ENCODE data around the gene MYH9.

The MYH9 gene

DNA sequence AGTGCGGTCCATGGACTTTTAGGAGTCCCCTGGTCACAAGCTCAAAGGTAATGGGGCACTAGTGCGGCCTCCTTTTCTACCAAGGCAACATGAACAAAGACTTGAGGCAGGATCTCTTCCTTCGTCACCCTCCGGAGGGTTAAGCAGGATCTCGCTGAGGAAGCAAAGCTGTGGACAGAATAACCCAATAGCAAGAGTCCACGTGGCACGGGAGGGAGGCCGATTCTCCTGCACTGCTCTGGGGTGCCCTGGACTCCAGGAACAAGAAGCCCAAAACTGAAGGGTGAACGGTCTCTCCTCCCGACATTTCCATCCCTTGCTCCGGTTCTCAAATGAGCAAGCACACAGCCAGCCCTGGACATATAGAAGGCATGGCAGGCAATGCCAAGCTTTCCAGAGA, 20.7 kb downstream of the MYH9 start:
- peaks cover 100% of the 10 kb centered on the region for H3K4me1 ChIP-seq (ENCODE audit: insufficient read depth, poor library complexity, severe bottlenecking)
- DNase-seq (ENCODE audit: low spot score) = no peak
- H3K27ac ChIP-seq (ENCODE audit: poor library complexity, severe bottlenecking) = peak overlapping the region; percentile 96
- no peaks in the 10 kb centered on the region for H3K27me3 ChIP-seq (ENCODE audit: insufficient read depth, poor library complexity, severe bottlenecking)
- ATAC-seq (ENCODE audit: low read depth) = no peak
- TF ChIP-seq, protein P1, sequence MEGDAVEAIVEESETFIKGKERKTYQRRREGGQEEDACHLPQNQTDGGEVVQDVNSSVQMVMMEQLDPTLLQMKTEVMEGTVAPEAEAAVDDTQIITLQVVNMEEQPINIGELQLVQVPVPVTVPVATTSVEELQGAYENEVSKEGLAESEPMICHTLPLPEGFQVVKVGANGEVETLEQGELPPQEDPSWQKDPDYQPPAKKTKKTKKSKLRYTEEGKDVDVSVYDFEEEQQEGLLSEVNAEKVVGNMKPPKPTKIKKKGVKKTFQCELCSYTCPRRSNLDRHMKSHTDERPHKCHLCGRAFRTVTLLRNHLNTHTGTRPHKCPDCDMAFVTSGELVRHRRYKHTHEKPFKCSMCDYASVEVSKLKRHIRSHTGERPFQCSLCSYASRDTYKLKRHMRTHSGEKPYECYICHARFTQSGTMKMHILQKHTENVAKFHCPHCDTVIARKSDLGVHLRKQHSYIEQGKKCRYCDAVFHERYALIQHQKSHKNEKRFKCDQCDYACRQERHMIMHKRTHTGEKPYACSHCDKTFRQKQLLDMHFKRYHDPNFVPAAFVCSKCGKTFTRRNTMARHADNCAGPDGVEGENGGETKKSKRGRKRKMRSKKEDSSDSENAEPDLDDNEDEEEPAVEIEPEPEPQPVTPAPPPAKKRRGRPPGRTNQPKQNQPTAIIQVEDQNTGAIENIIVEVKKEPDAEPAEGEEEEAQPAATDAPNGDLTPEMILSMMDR (IDR thresholded peaks at IDR 0.05; ENCODE audit: poor library complexity, severe bottlenecking) = no peak
- H3K4me3 ChIP-seq (ENCODE audit: severe bottlenecking) = no peak overlapping the region
- H3K36me3 ChIP-seq (ENCODE audit: low read depth) = peaks cover 83% of the 10 kb centered on the region
- no peaks in the 10 kb centered on the region for H3K9me3 ChIP-seq (ENCODE audit: severe bottlenecking)

DNA sequence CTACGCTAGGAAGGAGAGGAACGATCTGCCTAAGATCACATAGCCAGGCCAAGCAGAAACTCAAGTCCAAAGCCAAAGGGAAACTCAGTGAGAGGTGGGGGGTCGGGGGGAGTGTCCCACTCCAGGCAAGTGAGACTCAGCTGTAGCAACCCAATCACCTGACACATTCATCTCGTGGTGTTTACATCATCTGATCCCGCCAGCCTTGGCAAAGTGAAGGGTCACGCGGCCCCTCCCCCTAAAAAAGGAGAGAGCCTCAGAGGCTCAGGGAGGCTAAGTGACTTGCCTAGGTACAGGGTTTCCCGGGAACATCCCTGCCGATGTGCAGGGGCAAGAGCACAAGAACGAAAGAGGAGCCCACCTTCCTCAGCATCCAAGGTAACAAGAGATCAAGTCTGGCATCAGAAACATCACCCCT, 21.5 kb downstream of the MYH9 start:
- Histone ChIP-seq H3K27me3 (ENCODE audit: insufficient read depth, poor library complexity, severe bottlenecking) (no peaks in the 10 kb centered on the region), H3K9me3 (ENCODE audit: severe bottlenecking) (no peaks in the 10 kb centered on the region), H3K4me3 (ENCODE audit: severe bottlenecking) (no peak overlapping the region), H3K36me3 (ENCODE audit: low read depth) (peaks cover 83% of the 10 kb centered on the region), H3K4me1 (ENCODE audit: insufficient read depth, poor library complexity, severe bottlenecking) (peaks cover 100% of the 10 kb centered on the region), H3K27ac (ENCODE audit: poor library complexity, severe bottlenecking) (peak overlapping the region; percentile 96)
- ATAC-seq (ENCODE audit: low read depth) (no peak), DNase-seq (ENCODE audit: low spot score) (no peak)
- TF ChIP-seq, protein P1 (IDR thresholded peaks at IDR 0.05; ENCODE audit: poor library complexity, severe bottlenecking) = no peak

DNA sequence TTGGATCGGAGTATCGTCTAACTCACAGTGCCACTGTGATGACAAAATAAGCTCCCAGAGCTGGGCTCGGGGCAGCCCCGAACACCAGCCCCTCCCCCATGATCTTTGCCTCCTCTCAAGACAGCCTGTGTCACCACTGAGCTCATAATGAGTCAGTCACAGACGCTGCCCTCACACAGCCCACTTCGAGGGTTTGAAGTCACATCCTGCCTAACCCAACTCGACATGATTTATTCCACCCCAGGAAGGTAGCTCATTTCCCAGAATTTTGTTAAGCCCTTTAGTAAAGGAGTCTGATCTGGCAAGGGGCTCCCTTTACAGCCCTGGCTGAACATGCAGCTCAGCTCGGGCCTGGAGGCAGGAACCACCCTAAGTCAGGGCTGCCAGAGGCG, 22.8 kb downstream of the MYH9 start:
- Histone ChIP-seq H3K4me3 (ENCODE audit: severe bottlenecking) (no peak overlapping the region), H3K4me1 (ENCODE audit: insufficient read depth, poor library complexity, severe bottlenecking) (peaks cover 99% of the 10 kb centered on the region), H3K9me3 (ENCODE audit: severe bottlenecking) (no peaks in the 10 kb centered on the region), H3K27me3 (ENCODE audit: insufficient read depth, poor library complexity, severe bottlenecking) (no peaks in the 10 kb centered on the region), H3K27ac (ENCODE audit: poor library complexity, severe bottlenecking) (peak overlapping the region; percentile 96), H3K36me3 (ENCODE audit: low read depth) (peaks cover 90% of the 10 kb centered on the region)
- ATAC-seq (ENCODE audit: low read depth) = peak; percentile 53
- peak; percentile 90 for DNase-seq (ENCODE audit: low spot score)
- TF ChIP-seq, protein P1 (IDR thresholded peaks at IDR 0.05; ENCODE audit: poor library complexity, severe bottlenecking) = no peak

DNA sequence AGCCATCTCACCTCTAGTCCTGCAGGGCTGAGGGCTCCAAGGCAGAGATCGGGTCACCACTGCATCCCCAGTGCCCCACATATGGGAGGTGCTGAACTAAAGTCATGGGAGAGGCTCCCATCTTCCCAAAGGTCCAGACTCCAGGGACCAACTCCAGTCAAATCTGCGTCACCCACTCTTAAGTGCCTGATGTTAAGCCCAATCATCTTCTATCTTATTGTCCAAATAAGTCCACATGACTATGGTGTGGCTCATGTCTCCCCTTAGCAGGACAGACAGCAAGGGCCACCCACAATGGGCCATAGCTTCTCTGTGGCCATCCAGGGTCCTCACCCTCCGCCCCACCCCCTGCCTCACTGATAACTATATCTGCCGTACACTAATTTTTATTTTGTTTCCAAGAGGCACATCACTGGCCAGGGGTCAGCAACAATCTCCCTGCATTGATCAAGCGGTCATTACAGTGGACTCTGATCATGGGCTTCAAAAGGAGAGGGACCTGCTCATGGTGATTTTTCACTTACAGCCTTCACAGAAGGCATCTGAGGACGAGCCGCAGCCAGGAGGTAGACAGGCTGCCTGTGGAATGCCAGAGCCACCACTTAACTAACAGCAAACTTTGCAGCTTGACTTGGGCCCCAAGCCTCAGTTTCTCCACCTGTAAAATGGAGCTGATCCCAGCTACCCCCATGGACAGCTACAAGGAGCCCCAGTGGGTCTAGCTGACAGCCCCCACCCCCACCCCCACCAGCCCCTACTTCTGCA, 23.3 kb downstream of the MYH9 start:
- no peak for ATAC-seq (ENCODE audit: low read depth)
- H3K4me1 ChIP-seq (ENCODE audit: insufficient read depth, poor library complexity, severe bottlenecking) = peaks cover 98% of the 10 kb centered on the region

More for the DNA sequence above, 23.3 kb downstream of the MYH9 start:
- Histone ChIP-seq H3K27ac (ENCODE audit: poor library complexity, severe bottlenecking) (peak overlapping the region; percentile 96), H3K9me3 (ENCODE audit: severe bottlenecking) (no peaks in the 10 kb centered on the region), H3K36me3 (ENCODE audit: low read depth) (peaks cover 88% of the 10 kb centered on the region), H3K27me3 (ENCODE audit: insufficient read depth, poor library complexity, severe bottlenecking) (no peaks in the 10 kb centered on the region), H3K4me3 (ENCODE audit: severe bottlenecking) (no peak overlapping the region)
- TF ChIP-seq, protein P1 (IDR thresholded peaks at IDR 0.05; ENCODE audit: poor library complexity, severe bottlenecking) = no peak
- DNase-seq (ENCODE audit: low spot score) = no peak
